OCI-LY1 (cell line): ENCODE data around the gene ANKRD55.

Experiments
- H2AFZ ChIP-seq: fragments of 200-600 bp; sonication (generic), shearing (Covaris generic); 2 replicates; pipeline ENCODE4 v1.6.0; 2014; ENCODE audit warnings: antibody characterized with exemption, mild to moderate bottlenecking, low read length
- H3F3A ChIP-seq: fragments of 200-600 bp; sonication (generic), shearing (Covaris generic); 2 replicates; pipeline ENCODE4 v1.6.0; 2014; ENCODE audit warnings: mild to moderate bottlenecking, antibody characterized with exemption, low read length, moderate library complexity; ENCODE audit not compliant: insufficient read depth
- H3K27ac ChIP-seq: fragments of 200-600 bp; sonication (generic); 2 replicates; pipeline ENCODE4 v1.5.1; 2014; ENCODE audit warnings: low read length, mixed run types, mild to moderate bottlenecking, low read depth; ENCODE audit not compliant: poor library complexity, severe bottlenecking
- H3K27me3 ChIP-seq: fragments of 200-600 bp; sonication (generic); 2 replicates; pipeline ENCODE4 v1.6.0; 2014; ENCODE audit warnings: antibody characterized with exemption, mild to moderate bottlenecking, low read length, moderate library complexity; ENCODE audit not compliant: insufficient read depth
- H3K36me3 ChIP-seq: fragments of 200-600 bp; sonication (generic); 2 replicates; pipeline ENCODE4 v1.6.1; 2014; ENCODE audit warnings: mild to moderate bottlenecking, antibody characterized with exemption, low read length, moderate library complexity, mixed read lengths; ENCODE audit not compliant: insufficient read depth
- H3K4me1 ChIP-seq: fragments of 200-600 bp; sonication (generic); 2 replicates; pipeline ENCODE4 v1.5.1; 2014; ENCODE audit warnings: mild to moderate bottlenecking, low read length, moderate library complexity; ENCODE audit not compliant: insufficient read depth, severe bottlenecking
- H3K4me2 ChIP-seq: fragments of 200-600 bp; sonication (generic), shearing (Covaris generic); 2 replicates; pipeline ENCODE4 v1.6.1; 2014; ENCODE audit warnings: low read length
- H3K4me3 ChIP-seq: fragments of 200-600 bp; sonication (generic); 2 replicates; pipeline ENCODE4 v1.5.1; 2014; ENCODE audit warnings: low read length, low read depth, mild to moderate bottlenecking, mixed read lengths; ENCODE audit not compliant: poor library complexity, severe bottlenecking
- H3K79me2 ChIP-seq: fragments of 200-600 bp; shearing (Covaris generic); 2 replicates; pipeline ENCODE4 v1.6.1; 2016; ENCODE audit warnings: mixed run types, low read length, mixed read lengths; ENCODE audit not compliant: insufficient read depth
- H3K9ac ChIP-seq: fragments of 200-600 bp; sonication (generic), shearing (Covaris generic); 2 replicates; pipeline ENCODE4 v1.6.1; 2014; ENCODE audit warnings: mild to moderate bottlenecking, low read length, mixed read lengths
- H3K9me2 ChIP-seq: fragments of 200-600 bp; sonication (generic), shearing (Covaris generic); 2 replicates; pipeline ENCODE4 v1.6.1; 2014; ENCODE audit warnings: low read depth, mild to moderate bottlenecking, low read length, mixed read lengths
- H3K9me3 ChIP-seq: fragments of 200-600 bp; shearing (Covaris generic); 2 replicates; pipeline ENCODE4 v1.6.1; 2014; ENCODE audit warnings: low read length, mixed read lengths
- H4K20me1 ChIP-seq: fragments of 200-600 bp; sonication (generic), shearing (Covaris generic); 2 replicates; pipeline ENCODE4 v1.6.0; 2016; ENCODE audit warnings: mild to moderate bottlenecking, low read length; ENCODE audit not compliant: insufficient read depth
- CTCF ChIP-seq: fragments of 200-600 bp; sonication (generic), shearing (Covaris generic); IDR thresholded peaks from 2 replicates; pipeline ENCODE4 v1.5.1; 2017; ENCODE audit warnings: mild to moderate bottlenecking, antibody characterized with exemption, low read length, moderate library complexity, mixed read lengths
- EZH2 ChIP-seq: fragments of 200-600 bp; sonication (generic), shearing (Covaris generic); IDR thresholded peaks from 2 replicates; pipeline ENCODE4 v1.8.0; 2017; ENCODE audit warnings: borderline replicate concordance, mixed run types, mild to moderate bottlenecking, antibody characterized with exemption, low read length, moderate library complexity, mixed read lengths

Gene ANKRD55

DNA sequence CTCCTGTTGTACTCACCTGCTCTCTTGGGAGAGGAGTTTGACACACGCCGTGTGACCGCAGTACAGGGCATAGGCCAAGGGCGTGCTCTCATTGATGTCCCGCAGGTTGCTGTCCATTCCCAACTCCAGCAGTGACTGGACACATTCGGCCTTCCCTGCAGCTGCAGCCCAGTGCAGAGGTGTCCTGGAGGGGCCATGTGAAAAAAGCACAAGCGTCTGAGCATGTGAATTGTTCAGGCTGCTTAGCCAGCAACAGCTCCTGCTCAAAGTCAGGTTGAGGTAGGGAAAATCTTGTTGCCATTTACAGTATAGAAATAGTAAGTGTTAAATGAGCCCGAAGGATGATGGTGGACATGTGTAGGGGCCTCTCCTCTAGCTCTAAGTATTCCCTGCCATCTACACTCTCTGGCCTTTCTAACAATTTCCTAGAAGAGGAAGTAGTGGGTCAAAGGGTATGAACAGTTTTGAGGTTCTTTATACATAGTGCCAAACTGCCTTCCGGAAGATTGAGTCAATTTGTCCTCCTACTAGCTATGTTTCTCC lies 116.5 kb downstream of the ANKRD55 start:
- no peak overlapping the region for H3K27ac ChIP-seq
- H3K9ac ChIP-seq, result no peak overlapping the region
- H3K9me2 ChIP-seq, result no peaks in the 10 kb centered on the region
- H3K9me3 ChIP-seq, result no peaks in the 10 kb centered on the region
- H3K4me3 ChIP-seq, result no peak overlapping the region
- no peaks in the 10 kb centered on the region for H3F3A ChIP-seq
- H3K36me3 ChIP-seq, result no peaks in the 10 kb centered on the region
- no peaks in the 10 kb centered on the region; the same call in 1 of the 2 replicates for H3K27me3 ChIP-seq
- no peaks in the 10 kb centered on the region for H3K4me1 ChIP-seq
- TF ChIP-seq CTCF (no peak), EZH2 (no peak)
- no peak overlapping the region for H2AFZ ChIP-seq
- no peaks in the 10 kb centered on the region for H4K20me1 ChIP-seq
- H3K4me2 ChIP-seq, result no peak overlapping the region
- H3K79me2 ChIP-seq, result no peaks in the 10 kb centered on the region

DNA sequence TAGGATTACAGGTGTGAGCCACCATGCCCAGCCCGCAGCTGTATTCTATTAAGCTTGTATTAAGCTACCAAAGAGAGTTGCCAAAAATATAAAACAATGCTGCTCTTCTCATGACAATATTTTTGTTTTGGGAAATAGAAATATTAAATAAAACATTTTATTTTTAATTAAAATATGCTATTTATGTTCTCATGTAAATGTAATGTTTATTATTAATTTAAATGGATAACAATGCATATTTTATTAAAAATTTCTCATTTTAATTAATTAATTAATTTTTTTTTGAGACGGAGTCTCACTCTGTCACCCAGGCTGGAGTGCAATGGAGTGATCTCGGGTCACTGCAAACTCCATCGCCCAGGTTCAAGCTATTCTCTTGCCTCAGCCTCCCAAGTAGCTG lies 117.5 kb downstream of the ANKRD55 start:
- Histone ChIP-seq H3K9me3 (no peaks in the 10 kb centered on the region), H3K4me1 (no peaks in the 10 kb centered on the region), H3F3A (no peaks in the 10 kb centered on the region), H2AFZ (no peak overlapping the region), H3K27ac (no peak overlapping the region), H3K4me3 (no peak overlapping the region), H3K9ac (no peak overlapping the region), H3K79me2 (no peaks in the 10 kb centered on the region), H4K20me1 (no peaks in the 10 kb centered on the region), H3K9me2 (no peaks in the 10 kb centered on the region), H3K4me2 (no peak overlapping the region), H3K27me3 (no peaks in the 10 kb centered on the region; the same call in 1 of the 2 replicates), H3K36me3 (no peaks in the 10 kb centered on the region)
- no peak for TF ChIP-seq CTCF

DNA sequence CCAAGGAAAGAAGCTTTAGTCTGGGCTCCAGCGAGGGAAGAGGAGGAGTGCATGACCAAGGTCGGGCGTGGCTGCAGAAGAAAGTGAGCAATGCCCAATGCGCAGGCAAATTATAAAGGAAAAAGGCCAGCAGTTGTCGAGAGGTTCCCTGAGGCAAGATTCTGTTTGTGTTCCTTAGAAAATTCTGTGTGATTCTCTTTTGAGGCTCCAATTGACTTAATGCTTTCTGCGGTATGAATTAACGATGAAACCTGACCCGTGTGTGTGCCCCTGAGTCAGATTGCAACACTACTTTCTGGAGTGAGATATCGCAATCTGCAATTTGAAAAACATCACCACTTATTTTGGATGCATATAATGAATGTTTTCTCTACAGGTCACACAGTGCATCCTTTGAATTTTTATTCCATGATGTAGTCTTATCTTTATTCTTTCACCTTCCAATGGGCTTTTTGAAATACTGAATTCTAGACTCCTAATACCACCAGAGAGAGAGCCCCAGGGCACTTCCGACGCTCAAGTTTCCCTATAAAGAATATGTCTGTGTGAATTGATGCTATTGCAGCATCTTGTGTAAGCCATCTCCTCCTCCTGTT lies 120.5 kb downstream of the ANKRD55 start:
- H3K4me3 ChIP-seq, result no peak overlapping the region
- no peak overlapping the region for H2AFZ ChIP-seq
- no peaks in the 10 kb centered on the region for H4K20me1 ChIP-seq
- no peak overlapping the region for H3K9ac ChIP-seq
- TF ChIP-seq EZH2 (no peak), CTCF (no peak)
- H3K79me2 ChIP-seq, result no peaks in the 10 kb centered on the region
- no peaks in the 10 kb centered on the region for H3K9me3 ChIP-seq
- no peaks in the 10 kb centered on the region for H3K36me3 ChIP-seq
- H3K27ac ChIP-seq, result no peak overlapping the region
- H3K27me3 ChIP-seq, result no peaks in the 10 kb centered on the region
- H3K9me2 ChIP-seq, result no peaks in the 10 kb centered on the region
- H3K4me1 ChIP-seq, result no peaks in the 10 kb centered on the region
- H3K4me2 ChIP-seq, result no peak overlapping the region
- no peaks in the 10 kb centered on the region for H3F3A ChIP-seq
